Endothelial cell of umbilical vein (primary cell): ENCODE measurements around the gene HTR3A.

Experiments
- CTCF ChIP-seq, 2 donors: IDR thresholded peaks; 1 replicate in 1 of 2; 2 replicates in 1 of 2; pipeline ENCODE4 v1.5.1; 2011; ENCODE audit warnings: low read length in 2 of 2, mild to moderate bottlenecking in 2 of 2, moderate library complexity in 2 of 2, control low read depth in 1 of 2, inconsistent platforms in 1 of 2, low read depth in 1 of 2; ENCODE audit not compliant: insufficient read depth in 1 of 2; ENCODE audit errors: extremely low read depth in 1 of 2
- EZH2 ChIP-seq: IDR thresholded peaks from 2 replicates; pipeline ENCODE4 v1.6.1; 2012; ENCODE audit warnings: borderline replicate concordance, low read depth, mild to moderate bottlenecking, moderate library complexity, low read length, inconsistent platforms; ENCODE audit not compliant: severe bottlenecking
- FOS ChIP-seq: IDR thresholded peaks from 2 replicates; pipeline ENCODE4 v1.6.1; 2011; ENCODE audit warnings: mild to moderate bottlenecking, low read length, moderate library complexity, borderline replicate concordance; ENCODE audit not compliant: insufficient read depth
- GATA2 ChIP-seq: IDR thresholded peaks from 2 replicates; pipeline ENCODE4 v1.7.0; 2011; ENCODE audit warnings: low read depth, mild to moderate bottlenecking, moderate library complexity, mixed read lengths, low read length; ENCODE audit not compliant: insufficient read length, insufficient read depth
- MAX ChIP-seq: IDR thresholded peaks from 2 replicates; pipeline ENCODE4 v1.6.1; 2011; ENCODE audit not compliant: insufficient read depth, insufficient read length
- POLR2A ChIP-seq: IDR thresholded peaks from 2 replicates; pipeline ENCODE4 v1.6.1; 2012; ENCODE audit warnings: low read depth, mild to moderate bottlenecking, control low read depth, low read length
- POLR2AphosphoS5 ChIP-seq: IDR thresholded peaks from 2 replicates; pipeline ENCODE4 v1.6.1; 2012; ENCODE audit warnings: low read depth, mild to moderate bottlenecking, control low read depth, low read length, moderate library complexity; ENCODE audit not compliant: insufficient read depth

- TF ChIP-seq CTCF (IDR thresholded peaks at IDR 0.05; ENCODE audit: extremely low read depth in 1 of 2, insufficient read depth in 1 of 2, low read depth in 1 of 2, low read length in 2 of 2), result no peak
- TF ChIP-seq POLR2A, result no peak
- TF ChIP-seq MAX, result no peak
- no peak for TF ChIP-seq EZH2
- no peak for TF ChIP-seq POLR2AphosphoS5
- TF ChIP-seq GATA2, result no peak
- TF ChIP-seq FOS, result no peak
Measured at GRCh38 chr11:113947994-113948393, 26.9 kb upstream of the HTR3A start.
